GM12891 (cell line): Measurements from ENCODE around the gene ANO10.
"Not testable (repeated sequence)": the region's sequence is repeated elsewhere in the genome, so short reads cannot be mapped to it uniquely, and the experiment has no call there.

Experiments
- POLR2A ChIP-seq: IDR thresholded peaks from 2 replicates; pipeline ENCODE4 v1.6.1; 2011; ENCODE audit warnings: low read depth, low read length, control low read depth
- POLR2AphosphoS5 ChIP-seq: IDR thresholded peaks from 2 replicates; pipeline ENCODE4 v1.6.1; 2011; ENCODE audit warnings: low read depth, low read length, control low read depth
- SPI1 ChIP-seq: IDR thresholded peaks from 2 replicates; pipeline ENCODE4 v1.6.1; 2011; ENCODE audit warnings: low read depth, low read length, control low read depth
- TAF1 ChIP-seq: IDR thresholded peaks from 2 replicates; pipeline ENCODE4 v1.6.1; 2011; ENCODE audit warnings: low read depth, low read length, control low read depth

GRCh38 chr3:43457038-43457437 lies 164.8 kb downstream of the ANO10 start:
- TF ChIP-seq POLR2A, POLR2AphosphoS5, TAF1, SPI1: not testable (repeated sequence)
